KMS-11 (cell line): ENCODE results near the gene IGFLR1.

Source experiments
- H2AFZ ChIP-seq: fragments of 200-600 bp; sonication (generic); 2 replicates; pipeline ENCODE4 v1.6.1; 2016; ENCODE audit warnings: antibody characterized with exemption, mixed run types, low read depth
- H3K27ac ChIP-seq: fragments of 200-600 bp; sonication (generic); 2 replicates; pipeline ENCODE4 v1.6.1; 2016; ENCODE audit warnings: mild to moderate bottlenecking, mixed run types
- H3K27me3 ChIP-seq: fragments of 200-600 bp; sonication (generic); 2 replicates; pipeline ENCODE4 v1.6.1; 2017; ENCODE audit warnings: mild to moderate bottlenecking, low read depth, mixed run types, moderate library complexity; ENCODE audit not compliant: insufficient read depth
- H3K36me3 ChIP-seq: fragments of 200-600 bp; sonication (generic); 2 replicates; pipeline ENCODE4 v1.6.1; 2017; ENCODE audit warnings: mild to moderate bottlenecking, mixed run types; ENCODE audit not compliant: insufficient read depth
- H3K4me1 ChIP-seq: fragments of 200-600 bp; sonication (generic); 2 replicates; pipeline ENCODE4 v1.6.1; 2016; ENCODE audit warnings: mild to moderate bottlenecking, low read depth, mixed run types; ENCODE audit not compliant: poor library complexity, severe bottlenecking
- H3K4me2 ChIP-seq: fragments of 200-600 bp; sonication (generic); 2 replicates; pipeline ENCODE4 v1.7.0; 2016; ENCODE audit warnings: mild to moderate bottlenecking, mixed run types
- H3K4me3 ChIP-seq: fragments of 200-600 bp; sonication (generic); IDR thresholded peaks from 2 replicates; pipeline ENCODE4 v1.6.1; 2017; ENCODE audit warnings: low read depth, low read length, mixed read lengths; ENCODE audit not compliant: insufficient read depth
- H3K79me2 ChIP-seq: fragments of 200-600 bp; sonication (generic); 2 replicates; pipeline ENCODE4 v1.6.1; 2016; ENCODE audit warnings: low read depth, mixed run types; ENCODE audit not compliant: insufficient read depth
- H3K9ac ChIP-seq: fragments of 200-600 bp; sonication (generic); 2 replicates; pipeline ENCODE4 v1.6.1; 2016; ENCODE audit warnings: mild to moderate bottlenecking, mixed run types
- H4K20me1 ChIP-seq: fragments of 200-600 bp; sonication (generic); 2 replicates; pipeline ENCODE4 v1.6.1; 2016; ENCODE audit warnings: mild to moderate bottlenecking, mixed run types; ENCODE audit not compliant: insufficient read depth
- TF ChIP-seq, protein P1 (sequence below): fragments of 200-600 bp; sonication (generic); conservative IDR thresholded peaks from 2 replicates; pipeline ENCODE4 v1.6.1; 2017; ENCODE audit warnings: low read depth, mild to moderate bottlenecking, antibody characterized with exemption, low read length, moderate library complexity, mixed read lengths

The IGFLR1 gene

DNA sequence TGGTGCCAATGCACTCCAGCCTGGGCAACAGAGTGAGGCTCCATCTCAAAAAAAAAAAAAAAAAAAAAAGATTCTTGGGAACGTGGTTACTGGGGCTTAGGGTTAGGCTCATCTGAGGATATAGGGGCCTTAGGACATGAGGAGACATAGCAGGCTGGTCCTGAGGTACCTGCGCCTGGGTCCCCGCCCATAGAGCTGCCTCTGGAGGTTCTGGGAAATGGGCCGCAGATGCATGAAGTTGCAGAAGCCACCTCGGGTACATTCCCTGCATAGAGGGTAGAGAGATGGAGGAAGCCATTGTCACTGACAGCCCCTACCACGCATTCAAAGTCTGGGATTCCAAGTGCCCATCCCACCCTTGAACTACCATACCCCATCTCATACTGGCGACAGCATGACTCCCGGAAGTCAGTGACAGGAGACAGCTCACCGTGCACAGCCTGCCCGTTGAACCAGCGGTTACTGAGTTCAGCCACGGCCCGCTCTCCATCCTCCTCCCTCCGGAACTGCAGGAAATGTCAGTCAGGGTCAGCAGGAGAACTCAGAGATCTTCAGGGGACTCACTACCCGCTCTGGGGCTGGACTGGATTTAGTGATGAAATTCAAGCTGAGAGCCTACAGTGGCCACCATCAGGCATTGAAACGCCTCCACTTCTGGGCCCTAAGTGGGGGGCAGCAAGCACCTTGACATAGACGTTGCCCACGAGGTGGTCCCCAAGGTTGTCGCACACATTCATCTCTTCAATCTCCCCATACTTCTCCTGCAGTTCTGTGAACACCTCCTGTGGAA, 1.6 kb upstream of the IGFLR1 start:
- no peak overlapping the region for H3K4me3 ChIP-seq
- no peak overlapping the region for H3K9ac ChIP-seq

GRCh38 chr19:35741203-35741515, 1.1 kb downstream of the IGFLR1 start:
- Histone ChIP-seq H3K27ac (peak overlapping the region; percentile 74), H3K36me3 (no peaks in the 10 kb centered on the region), H3K79me2 (no peaks in the 10 kb centered on the region; the same call in 1 of the 2 replicates), H3K4me3 (no peak overlapping the region), H4K20me1 (no peaks in the 10 kb centered on the region), H2AFZ (peak overlapping the region; percentile 74), H3K27me3 (no peaks in the 10 kb centered on the region), H3K4me1 (peaks cover 43% of the 10 kb centered on the region), H3K4me2 (peak overlapping the region; percentile 66), H3K9ac (peak overlapping the region; percentile 41; the same call in 1 of the 2 replicates)
- TF ChIP-seq, protein P1, sequence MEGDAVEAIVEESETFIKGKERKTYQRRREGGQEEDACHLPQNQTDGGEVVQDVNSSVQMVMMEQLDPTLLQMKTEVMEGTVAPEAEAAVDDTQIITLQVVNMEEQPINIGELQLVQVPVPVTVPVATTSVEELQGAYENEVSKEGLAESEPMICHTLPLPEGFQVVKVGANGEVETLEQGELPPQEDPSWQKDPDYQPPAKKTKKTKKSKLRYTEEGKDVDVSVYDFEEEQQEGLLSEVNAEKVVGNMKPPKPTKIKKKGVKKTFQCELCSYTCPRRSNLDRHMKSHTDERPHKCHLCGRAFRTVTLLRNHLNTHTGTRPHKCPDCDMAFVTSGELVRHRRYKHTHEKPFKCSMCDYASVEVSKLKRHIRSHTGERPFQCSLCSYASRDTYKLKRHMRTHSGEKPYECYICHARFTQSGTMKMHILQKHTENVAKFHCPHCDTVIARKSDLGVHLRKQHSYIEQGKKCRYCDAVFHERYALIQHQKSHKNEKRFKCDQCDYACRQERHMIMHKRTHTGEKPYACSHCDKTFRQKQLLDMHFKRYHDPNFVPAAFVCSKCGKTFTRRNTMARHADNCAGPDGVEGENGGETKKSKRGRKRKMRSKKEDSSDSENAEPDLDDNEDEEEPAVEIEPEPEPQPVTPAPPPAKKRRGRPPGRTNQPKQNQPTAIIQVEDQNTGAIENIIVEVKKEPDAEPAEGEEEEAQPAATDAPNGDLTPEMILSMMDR = peak; percentile 30; the same call in 1 of the 2 replicates

More for the DNA sequence above, 1.6 kb upstream of the IGFLR1 start:
- Histone ChIP-seq H4K20me1 (no peaks in the 10 kb centered on the region), H3K36me3 (no peaks in the 10 kb centered on the region), H3K4me1 (peaks cover 53% of the 10 kb centered on the region), H3K79me2 (no peaks in the 10 kb centered on the region; the same call in 1 of the 2 replicates), H3K27me3 (no peaks in the 10 kb centered on the region), H3K27ac (no peak overlapping the region), H3K4me2 (peak overlapping the region; percentile 50), H2AFZ (peak overlapping the region; percentile 50; the same call in 1 of the 2 replicates)
- TF ChIP-seq, protein P1 = no peak

GRCh38 chr19:35740423-35741202, 1.6 kb downstream of the IGFLR1 start:
- Histone ChIP-seq H2AFZ (peak overlapping the region; percentile 74), H3K27me3 (no peaks in the 10 kb centered on the region), H3K4me1 (peaks cover 41% of the 10 kb centered on the region), H3K4me3 (no peak overlapping the region), H3K79me2 (no peaks in the 10 kb centered on the region), H3K4me2 (peak overlapping the region; percentile 66), H3K36me3 (no peaks in the 10 kb centered on the region), H3K9ac (peak overlapping the region; percentile 41; the same call in 1 of the 2 replicates), H4K20me1 (no peaks in the 10 kb centered on the region), H3K27ac (peak overlapping the region; percentile 74)
- TF ChIP-seq, protein P1 = no peak; the same call in 1 of the 2 replicates

- H3K27ac ChIP-seq = no peak overlapping the region
- no peaks in the 10 kb centered on the region for H3K36me3 ChIP-seq
- no peaks in the 10 kb centered on the region for H4K20me1 ChIP-seq
- no peaks in the 10 kb centered on the region for H3K27me3 ChIP-seq
- peak overlapping the region; percentile 74; the same call in 1 of the 2 replicates for H2AFZ ChIP-seq
- peaks cover 41% of the 10 kb centered on the region for H3K4me1 ChIP-seq
- H3K79me2 ChIP-seq = no peaks in the 10 kb centered on the region
- peak overlapping the region; percentile 28; the same call in 1 of the 2 replicates for H3K9ac ChIP-seq
- TF ChIP-seq, protein P1 = no peak
- H3K4me3 ChIP-seq = no peak overlapping the region
- peak overlapping the region; percentile 33; the same call in 1 of the 2 replicates for H3K4me2 ChIP-seq
These were observed 2.2 kb downstream of the IGFLR1 start for GRCh38 chr19:35740108-35740422.
